ENCODE results near the gene LRRC4C.
"Not testable (repeated sequence)": the region's sequence is repeated elsewhere in the genome, so short reads cannot be mapped to it uniquely, and the experiment has no call there.

Gene LRRC4C

DNA sequence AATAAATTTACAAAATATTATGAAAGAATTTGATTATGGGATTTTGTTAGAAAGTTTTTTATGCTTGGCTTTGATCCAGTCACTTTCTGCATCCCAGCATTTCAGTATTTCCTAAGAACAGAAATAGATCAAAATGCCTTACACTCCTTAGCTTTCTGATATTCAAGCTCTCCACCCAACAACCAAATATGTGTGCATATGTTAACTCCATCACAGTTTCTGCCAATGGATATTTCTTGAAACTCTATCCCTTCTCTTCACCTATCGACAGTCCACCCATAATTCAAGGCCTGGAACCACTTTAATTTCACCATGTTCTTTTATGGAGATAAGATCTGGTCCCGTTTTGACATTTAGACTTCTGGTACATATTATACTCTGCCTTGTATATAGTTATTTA, 565.0 kb downstream of the LRRC4C start:
- DNase-seq (ENCODE audit: extremely low read depth in 1 of 2, low read depth in 1 of 2): no peak

DNA sequence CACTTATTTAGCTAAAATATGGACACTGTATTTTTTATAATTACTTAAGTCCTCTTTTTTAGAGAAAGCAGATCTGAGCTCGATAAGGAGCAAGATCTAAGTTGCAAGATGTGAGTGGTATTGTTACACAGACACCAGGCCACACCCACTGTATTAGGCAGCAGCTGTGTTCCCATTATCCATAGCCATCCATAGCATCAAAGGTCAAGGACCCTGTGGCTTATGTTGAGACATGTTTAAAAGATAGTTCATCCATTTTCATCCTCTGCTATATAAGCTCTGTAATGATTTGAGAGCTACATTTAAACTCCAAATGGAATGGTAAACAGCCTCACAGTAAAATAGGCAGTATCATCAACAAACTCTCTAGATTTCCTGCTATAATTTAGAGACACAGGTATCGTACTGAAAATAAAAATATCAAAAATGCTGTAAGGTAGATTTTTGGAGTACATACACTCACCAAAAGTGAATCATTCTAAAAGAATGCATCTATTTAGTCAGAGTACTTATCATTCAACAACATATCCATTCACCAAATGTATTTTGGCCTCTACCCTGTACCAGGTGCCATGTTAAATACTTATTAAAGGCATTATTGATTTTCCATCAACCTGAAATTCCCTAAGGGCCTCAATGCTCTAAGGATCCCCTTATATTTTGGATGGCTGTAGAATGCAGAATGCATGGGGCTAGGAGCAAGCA, 574.0 kb downstream of the LRRC4C start:
- no peak for DNase-seq (ENCODE audit: extremely low read depth in 1 of 2, low read depth in 1 of 2)

DNA sequence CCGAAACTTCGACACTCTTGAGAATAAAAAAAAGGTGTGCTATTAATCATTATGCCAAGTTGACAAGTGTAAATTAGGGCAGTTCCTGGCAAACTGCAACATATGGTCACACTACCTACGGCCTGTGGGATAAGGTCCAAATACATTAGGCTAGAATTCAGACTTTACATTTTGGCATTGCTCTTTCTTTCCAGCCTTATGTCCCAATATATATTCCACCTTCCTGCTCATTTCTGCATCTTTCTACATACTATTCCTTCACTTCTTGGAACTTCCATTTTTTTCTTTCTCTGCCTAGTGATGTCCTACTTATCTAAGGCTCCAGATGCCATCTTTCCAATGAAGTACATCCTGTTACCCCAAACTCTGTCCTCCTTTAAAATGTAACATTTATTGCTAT, 577.2 kb downstream of the LRRC4C start:
- DNase-seq (ENCODE audit: extremely low read depth in 1 of 2, low read depth in 1 of 2): no peak

DNA sequence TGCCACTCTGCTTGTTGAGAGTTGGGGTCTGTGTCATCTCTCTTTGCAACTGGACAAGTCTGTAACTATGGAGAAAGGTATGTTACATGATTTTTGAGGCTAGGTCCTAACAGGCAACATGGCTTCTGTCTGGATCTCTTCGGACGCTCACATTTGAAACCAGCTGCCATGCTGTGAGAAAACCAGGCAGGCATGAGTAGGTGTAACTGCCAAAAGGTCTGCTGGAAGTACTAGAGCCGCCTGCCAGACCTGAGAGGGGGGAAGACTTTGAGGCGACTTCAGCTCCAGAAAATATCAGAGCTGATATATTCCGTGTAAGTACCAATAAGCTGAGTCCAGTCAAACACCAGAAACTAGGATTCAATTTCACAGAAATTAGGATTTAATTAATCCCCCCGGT, 579.5 kb downstream of the LRRC4C start:
- DNase-seq (ENCODE audit: extremely low read depth in 1 of 2, low read depth in 1 of 2): no peak

DNA sequence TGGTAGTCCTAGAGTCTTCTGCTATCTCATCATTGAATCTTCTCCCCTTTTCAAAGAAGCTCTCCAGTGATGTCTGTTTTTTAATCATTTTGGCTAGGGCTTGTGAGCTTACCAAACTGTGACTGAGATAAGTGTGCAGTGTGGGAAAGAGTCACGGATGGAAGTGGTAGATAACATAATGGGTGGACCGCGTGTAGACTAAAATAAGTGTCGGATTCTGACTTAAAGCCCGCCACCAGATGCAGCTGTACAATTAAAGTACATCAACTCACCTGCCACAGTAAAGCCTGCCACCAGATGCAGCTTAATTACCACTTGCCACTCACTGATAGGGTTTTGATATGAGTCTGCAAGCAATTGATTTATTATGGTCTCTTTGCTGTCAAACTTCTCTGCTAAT, 581.5 kb downstream of the LRRC4C start:
- DNase-seq (ENCODE audit: extremely low read depth in 1 of 2, low read depth in 1 of 2): no peak

DNA sequence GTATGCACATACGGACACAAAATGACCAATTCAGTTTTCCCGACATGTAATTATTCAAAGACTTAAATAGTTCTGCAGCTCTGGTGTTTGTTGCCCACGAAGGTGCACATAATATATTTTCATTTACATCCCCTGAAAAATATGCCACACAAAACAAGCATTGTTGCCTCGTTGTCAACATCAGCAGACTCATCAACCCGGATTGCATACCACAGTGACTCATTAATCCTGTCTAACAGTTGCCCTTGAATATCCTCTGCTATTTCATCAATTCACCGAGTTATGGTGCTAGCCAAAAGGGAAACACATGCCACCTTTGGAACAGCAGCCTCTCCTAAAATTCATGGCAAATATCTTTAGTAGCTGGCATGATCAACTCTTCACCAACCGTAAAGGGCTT, 582.2 kb downstream of the LRRC4C start:
- no peak for DNase-seq (ENCODE audit: extremely low read depth in 1 of 2, low read depth in 1 of 2)

DNA sequence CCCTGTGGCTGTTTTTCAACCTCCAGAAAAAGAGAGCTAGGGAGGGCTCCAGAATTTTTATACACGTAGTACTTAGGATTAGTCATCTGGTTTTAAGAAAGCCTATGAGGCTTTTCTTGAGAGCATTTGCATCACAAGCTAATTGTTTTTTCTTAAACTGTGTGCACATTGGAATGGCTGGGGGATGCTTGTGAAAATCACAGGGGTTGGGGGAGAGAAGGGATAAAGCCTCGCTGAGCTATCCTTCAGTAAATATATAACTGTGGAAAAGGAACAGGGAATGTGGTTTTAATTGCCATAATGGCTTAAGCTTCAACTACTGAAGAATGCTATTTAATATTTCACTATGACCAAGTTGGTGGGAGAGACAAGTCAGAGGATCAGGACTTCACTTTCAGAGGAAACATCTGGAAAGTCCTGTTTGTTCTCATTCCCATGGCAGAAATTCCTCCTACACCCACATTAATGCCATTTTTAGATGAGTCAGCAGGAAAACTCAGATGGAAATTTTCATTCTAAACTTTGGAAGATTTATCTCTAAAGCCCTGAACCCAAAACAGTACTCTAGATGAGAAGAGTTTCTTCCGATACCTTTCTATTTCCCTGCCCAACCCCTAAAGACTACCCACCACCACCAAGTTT, 591.3 kb downstream of the LRRC4C start:
- no peak for DNase-seq (ENCODE audit: extremely low read depth in 1 of 2, low read depth in 1 of 2)

DNA sequence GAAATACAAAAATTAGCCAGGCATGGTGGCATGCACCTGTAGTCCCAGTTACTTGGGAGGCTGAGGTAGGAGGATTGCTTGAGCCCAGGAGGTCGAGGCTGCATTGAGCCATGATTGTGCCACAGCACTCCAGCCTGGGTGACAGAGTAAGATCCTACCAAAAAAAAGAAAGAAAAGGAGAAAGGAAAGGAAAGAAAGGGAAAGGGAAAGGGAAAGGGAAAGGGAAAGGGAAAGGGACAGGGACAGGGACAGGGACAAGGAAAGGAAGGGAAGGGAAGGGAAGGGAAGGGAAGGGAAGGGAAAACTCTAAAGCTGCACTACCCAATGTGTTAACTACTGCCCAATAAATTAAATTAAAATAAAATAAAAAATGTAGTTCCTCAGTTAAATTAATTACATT, 601.7 kb downstream of the LRRC4C start:
- not testable (repeated sequence) for DNase-seq (ENCODE audit: extremely low read depth in 1 of 2, low read depth in 1 of 2)

DNA sequence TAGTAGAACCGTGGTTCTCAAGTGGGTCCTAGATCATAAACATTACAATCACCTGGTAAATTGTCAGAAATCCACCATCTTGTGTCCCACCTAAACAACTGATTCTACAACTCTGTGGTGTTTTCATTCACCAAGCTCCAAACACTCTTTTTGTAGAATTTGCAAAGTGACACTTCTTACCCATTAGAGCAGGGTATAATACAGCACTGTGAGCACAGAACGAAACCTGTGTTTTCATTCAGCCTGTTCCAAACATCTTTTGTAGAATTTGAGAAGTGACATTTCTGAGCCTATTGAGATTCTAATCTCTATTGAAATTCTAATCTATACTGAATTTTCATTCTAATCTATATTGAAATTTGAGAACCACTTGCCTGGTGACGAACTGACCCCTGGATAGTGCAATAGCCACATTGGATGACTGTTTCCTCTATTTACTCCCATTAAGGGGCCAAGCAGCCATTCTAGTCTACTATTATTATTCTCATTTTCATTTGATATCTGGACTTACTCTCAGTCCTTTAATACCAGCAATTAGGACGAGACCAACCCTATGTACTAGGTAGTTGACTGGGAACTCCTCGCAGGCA, 616.6 kb downstream of the LRRC4C start:
- no peak for DNase-seq (ENCODE audit: extremely low read depth in 1 of 2, low read depth in 1 of 2)

DNA sequence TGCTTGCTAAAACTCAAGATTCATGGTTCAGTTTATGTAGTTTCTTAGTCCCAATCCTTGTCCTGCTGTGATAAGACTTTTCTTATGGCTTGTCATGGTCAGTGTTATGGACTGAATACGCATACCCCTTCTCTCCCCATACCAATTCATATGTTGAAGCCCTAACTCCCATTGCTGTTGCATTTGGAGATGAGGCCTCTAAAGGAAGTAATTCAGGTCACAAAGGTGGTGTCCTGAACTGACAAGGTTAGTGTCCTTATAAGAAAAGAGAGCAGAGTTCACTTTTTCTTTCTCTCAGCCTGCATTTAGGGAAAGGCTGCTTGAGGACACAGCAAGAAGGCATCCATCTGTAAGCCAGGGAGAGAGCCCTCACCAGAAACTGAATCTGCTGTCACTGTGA, 618.2 kb downstream of the LRRC4C start:
- DNase-seq (ENCODE audit: extremely low read depth in 1 of 2, low read depth in 1 of 2): no peak

DNA sequence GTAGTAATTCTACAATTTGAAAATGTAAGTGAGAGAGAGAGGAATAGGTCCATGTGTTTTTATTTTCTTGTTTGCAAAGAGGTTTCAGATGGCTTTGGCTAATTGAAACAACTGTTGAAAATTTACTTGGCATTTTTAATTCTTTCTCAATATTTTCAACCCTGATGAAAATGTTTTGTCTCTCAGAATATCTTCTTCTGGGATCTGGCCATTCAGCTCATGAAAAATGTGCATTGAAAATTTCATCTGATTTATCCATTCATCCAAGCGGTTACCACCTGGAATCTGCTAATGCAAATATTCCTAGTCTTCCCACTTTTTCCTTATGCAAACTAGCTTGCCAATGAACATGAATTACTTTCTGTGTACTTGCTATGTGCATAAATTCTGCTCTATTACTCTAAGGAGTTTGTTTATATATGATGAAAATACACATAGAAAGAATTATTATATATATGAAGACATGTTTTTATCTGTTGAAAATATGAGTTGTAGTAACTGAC, 621.2 kb downstream of the LRRC4C start:
- DNase-seq (ENCODE audit: extremely low read depth in 1 of 2, low read depth in 1 of 2): no peak

DNA sequence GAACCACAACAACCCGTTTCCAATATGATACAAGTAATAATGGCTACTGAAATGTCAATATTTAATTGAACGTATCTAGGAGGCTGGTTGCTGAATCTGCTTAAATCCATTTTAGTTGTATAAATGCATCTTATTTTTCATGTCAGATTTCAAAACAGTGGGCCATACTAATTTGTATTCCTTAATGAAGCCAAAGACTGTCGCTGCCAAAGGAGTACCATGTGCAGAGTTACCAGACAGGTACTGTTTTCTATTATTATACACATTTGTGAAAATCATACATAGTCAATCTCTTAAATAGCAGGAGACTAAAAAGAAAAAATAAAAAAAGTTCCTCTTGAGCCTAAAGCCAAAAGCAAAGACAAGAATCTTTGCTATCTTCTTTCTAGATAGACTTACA, 632.3 kb downstream of the LRRC4C start:
- no peak for DNase-seq (ENCODE audit: extremely low read depth in 1 of 2, low read depth in 1 of 2)

DNA sequence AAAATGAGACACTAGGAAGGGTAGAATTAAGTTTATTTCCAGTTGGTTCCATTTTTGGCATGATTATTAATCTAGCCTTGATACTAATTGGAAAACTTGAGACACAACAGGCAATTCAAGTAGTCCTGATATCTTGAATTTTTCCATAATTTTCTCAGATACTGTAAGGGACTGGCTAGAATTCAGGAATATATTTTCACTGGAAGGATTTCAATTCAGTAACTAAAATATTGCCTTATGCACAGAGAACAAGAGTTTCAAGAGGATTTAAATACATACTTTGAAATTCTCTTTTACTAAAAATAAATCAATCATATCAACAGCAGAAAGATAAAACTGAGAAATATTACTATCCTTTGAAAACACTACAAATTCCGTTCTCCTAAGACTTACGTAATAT, 632.9 kb downstream of the LRRC4C start:
- no peak for DNase-seq (ENCODE audit: extremely low read depth in 1 of 2, low read depth in 1 of 2)

DNA sequence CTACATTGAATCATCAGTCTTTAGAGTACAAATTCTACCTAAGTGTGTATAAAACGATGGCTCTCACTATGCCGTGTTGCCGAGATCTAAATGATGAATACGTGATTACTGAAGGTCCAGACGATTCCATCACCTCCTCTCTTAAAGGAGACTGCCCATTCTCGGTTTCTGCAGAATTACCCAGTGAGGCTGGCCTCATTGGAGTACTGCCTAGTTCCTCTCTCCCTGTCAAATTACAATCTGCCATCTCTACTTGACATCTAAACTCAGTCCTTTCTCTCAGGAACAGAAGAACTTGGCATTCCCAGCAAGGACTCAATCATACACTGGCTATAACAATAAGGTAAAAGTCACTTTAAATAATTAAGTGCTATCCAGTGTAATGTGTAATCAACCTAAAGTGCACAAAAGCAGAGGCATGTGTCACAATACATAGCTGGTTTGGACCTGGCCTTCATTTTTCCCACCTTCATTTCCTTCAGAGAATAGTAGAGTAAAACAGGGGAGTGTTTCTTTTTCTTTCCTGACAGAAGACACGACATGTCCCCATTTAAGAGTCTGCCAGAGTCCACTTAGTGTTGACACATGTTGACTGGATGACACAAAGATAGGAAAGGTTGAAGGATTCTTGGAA, 634.1 kb downstream of the LRRC4C start:
- no peak for DNase-seq (ENCODE audit: extremely low read depth in 1 of 2, low read depth in 1 of 2)

DNA sequence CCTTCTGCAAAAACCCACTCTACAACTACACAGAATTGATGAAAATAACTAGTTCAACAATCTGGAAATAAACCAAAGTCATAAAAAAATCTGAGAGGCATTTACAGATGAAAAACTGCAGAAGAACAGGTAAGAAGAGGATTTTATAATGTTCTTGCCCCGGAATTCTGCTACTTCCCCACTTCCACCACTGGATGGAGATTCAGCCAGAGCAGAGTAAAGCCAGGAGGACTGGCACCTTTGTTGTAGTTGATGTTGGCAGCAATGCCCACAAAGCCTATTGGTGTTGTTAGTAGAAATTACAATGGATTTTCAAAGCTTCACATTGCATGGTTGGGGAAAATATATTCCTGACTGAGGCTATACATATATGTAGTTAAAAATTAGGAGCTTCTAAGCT, 640.2 kb downstream of the LRRC4C start:
- no peak for DNase-seq (ENCODE audit: extremely low read depth in 1 of 2, low read depth in 1 of 2)

DNA sequence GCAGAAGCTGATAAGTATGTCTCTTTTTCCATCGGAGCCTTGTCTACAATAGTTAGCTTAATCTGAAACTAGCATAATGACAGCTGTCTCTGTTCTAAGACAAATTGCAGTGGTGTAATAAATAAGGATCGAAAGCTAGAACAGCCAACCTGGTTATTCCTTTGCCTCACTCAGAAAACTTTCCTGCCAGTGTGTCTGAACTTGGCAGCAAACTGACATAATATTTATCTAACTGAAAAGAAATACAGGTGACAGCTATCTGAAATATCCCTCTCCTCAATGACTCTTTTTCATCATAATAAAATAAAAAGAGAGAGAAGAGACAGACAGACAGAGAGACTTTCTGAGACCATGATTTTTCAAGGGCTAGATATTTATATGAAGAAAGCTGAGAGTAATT, 642.5 kb downstream of the LRRC4C start:
- DNase-seq (ENCODE audit: extremely low read depth in 1 of 2, low read depth in 1 of 2): no peak

DNA sequence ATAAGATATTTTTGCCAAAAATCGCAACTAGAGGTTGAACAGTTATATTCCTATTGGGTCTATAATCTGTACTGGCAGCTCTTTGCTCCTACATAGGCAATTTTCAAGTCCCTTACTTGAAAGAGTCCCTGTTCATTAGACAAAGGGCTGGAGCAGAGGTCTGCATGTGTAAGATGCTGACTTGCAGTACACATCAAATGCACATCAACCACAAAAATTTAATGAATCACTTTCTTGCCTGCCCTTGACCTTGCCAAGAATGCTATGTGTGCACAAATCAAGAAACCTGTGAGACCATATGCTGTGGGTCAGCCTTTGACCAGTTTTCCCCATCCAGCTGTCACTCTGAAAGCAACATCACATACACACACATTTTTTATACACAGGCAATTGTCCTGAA, 661.5 kb downstream of the LRRC4C start:
- no peak for DNase-seq (ENCODE audit: extremely low read depth in 1 of 2, low read depth in 1 of 2)

DNA sequence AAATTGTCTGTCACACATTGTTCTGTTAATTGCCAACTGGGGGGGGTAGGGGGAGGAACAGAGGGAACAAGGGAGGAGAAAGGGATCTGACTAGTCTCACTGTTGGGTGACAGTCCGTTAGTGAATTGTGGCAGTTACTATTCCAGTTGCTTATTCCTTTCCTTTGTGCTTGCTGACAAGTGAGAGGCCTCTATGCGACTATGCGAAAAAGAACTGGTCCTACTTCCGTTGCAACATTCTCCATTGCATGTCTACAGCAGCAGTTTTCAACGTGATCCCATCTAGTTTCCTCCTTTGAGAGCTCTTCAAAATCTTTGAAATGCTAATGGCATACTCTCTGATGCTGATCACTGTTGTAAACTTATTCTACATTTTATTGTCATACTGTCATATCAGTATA, 672.2 kb downstream of the LRRC4C start:
- no peak for DNase-seq (ENCODE audit: extremely low read depth in 1 of 2, low read depth in 1 of 2)

DNA sequence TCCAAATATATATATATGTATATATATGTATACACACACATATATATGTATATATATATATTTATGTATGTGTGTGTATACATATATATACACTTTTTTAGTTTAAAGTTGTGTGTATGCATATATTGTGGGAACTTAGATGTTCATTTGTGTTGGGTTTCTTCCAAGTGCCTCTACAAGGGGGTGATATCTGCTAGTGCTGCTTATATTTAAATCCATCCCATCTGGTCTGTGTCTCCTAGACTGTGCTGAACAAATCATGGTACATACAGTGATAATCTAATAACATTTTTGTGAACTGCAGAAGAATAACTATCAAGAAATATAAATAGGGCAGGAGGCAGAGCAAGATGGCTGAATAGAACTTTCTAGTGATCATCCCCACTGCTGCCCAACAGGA, 696.4 kb downstream of the LRRC4C start:
- DNase-seq (ENCODE audit: extremely low read depth in 1 of 2, low read depth in 1 of 2): no peak

DNA sequence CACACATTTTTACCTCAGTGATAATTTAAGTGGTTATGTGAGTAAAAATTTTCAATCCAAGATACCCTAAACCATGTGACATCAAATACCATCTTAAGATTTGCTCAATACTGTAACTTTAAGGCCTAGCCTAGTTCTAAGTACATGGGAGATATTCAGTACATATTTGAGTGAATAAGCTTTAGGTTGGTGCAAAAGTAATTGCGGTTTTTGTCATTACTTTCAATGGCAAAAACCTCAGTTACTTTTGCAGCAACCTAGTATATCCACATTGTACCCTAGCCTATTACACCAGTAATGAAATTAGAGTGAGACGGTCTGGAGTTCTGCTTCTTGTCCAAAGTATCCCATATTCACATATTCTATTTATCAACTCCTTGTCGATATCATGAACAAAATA, 700.1 kb downstream of the LRRC4C start:
- no peak for DNase-seq (ENCODE audit: extremely low read depth in 1 of 2, low read depth in 1 of 2)

DNA sequence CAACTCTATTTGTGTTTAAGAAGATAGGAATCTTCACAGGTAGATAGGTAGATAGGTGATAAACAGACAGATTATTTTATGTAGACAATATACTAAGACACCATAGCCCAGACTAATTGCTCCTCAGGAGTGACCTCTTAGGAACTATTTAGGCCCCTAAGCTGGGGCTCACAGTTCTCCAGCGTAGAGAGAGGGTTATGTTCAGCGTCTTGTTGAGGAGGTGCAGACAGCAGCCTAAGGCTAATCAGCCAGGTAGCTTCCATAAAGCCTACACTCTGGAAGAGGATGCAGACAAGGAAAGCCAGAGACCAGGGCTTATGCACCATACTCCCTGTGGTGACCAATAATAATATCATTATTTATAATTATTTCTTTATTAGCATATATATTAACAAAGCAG, 705.2 kb downstream of the LRRC4C start:
- DNase-seq (ENCODE audit: extremely low read depth in 1 of 2, low read depth in 1 of 2): no peak

DNA sequence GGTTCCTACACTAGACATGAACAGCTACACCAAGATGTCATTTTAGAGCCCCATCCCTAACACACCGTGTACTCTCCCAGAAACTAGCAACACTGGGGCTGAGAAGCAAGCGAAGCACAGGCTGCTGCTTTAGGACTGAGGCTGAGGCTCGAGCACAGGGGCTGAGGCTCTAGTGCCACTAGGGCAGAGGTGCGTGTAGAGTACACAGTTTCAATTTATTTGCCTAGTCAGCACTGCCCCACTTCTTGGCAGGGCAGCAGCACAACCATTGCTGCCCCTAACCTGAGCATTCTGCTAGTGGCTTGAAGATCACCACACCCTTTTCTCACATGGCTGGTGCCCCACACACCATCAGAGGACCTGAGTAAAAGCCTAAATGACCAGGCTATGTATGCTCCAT, 713.2 kb downstream of the LRRC4C start:
- no peak for DNase-seq (ENCODE audit: extremely low read depth in 1 of 2, low read depth in 1 of 2)

All from stimulated activated CD8-positive, alpha-beta memory T cell treated with anti-CD3 and anti-CD28 coated beads, Interleukin-7, amount 100 ng/mL, for 48 hours (primary cell).